CD4-positive, alpha-beta T cell treated with Interleukin-21 for 1 hour (primary cell): Measurements from ENCODE around the gene EFCAB5.
"Not testable (repeated sequence)": the region's sequence is repeated elsewhere in the genome, so short reads cannot be mapped to it uniquely, and the experiment has no call there.

ENCODE experiments used
- DNase-seq: peaks from one replicate; pipeline ENCODE4 v3.0.0-alpha.2; 2020

The EFCAB5 gene

GRCh38 chr17:30103921-30104320 lies 162.5 kb downstream of the EFCAB5 start:
- no peak for DNase-seq

GRCh38 chr17:30104575-30105339 lies 163.3 kb downstream of the EFCAB5 start:
- peak; percentile 80 for DNase-seq

GRCh38 chr17:30112794-30113193 lies 171.4 kb downstream of the EFCAB5 start:
- DNase-seq, result no peak

- DNase-seq, result no peak
These were observed 171.8 kb downstream of the EFCAB5 start for GRCh38 chr17:30113213-30113612.

- no peak for DNase-seq
These were observed 174.9 kb downstream of the EFCAB5 start for GRCh38 chr17:30116345-30116660.

GRCh38 chr17:30116661-30117551 lies 175.5 kb downstream of the EFCAB5 start, which contains the start of gene NSRP1:
NSRP1 (plus strand) TSS chr17:30116816; CDS start chr17:30116844, 28 bp downstream.
- peak; percentile 94 for DNase-seq

- no peak for DNase-seq
These were observed 176.2 kb downstream of the EFCAB5 start for GRCh38 chr17:30117675-30118081.

- DNase-seq, result not testable (repeated sequence)
These were observed 177.2 kb downstream of the EFCAB5 start for GRCh38 chr17:30118635-30119034.

GRCh38 chr17:30124273-30124796 lies 182.9 kb downstream of the EFCAB5 start:
- DNase-seq, result no peak

GRCh38 chr17:30130121-30130520 lies 188.7 kb downstream of the EFCAB5 start:
- no peak for DNase-seq

- no peak for DNase-seq
These were observed 191.2 kb downstream of the EFCAB5 start for GRCh38 chr17:30132615-30133014.

GRCh38 chr17:30133197-30133596 lies 191.8 kb downstream of the EFCAB5 start:
- DNase-seq, result no peak

GRCh38 chr17:30134551-30134950 lies 193.1 kb downstream of the EFCAB5 start:
- no peak for DNase-seq

- no peak for DNase-seq
These were observed 195.7 kb downstream of the EFCAB5 start for GRCh38 chr17:30137158-30137557.

- not testable (repeated sequence) for DNase-seq
These were observed 206.4 kb downstream of the EFCAB5 start for GRCh38 chr17:30147860-30148259.

GRCh38 chr17:30148376-30148775 lies 206.9 kb downstream of the EFCAB5 start:
- no peak for DNase-seq

GRCh38 chr17:30151471-30151870 lies 210.0 kb downstream of the EFCAB5 start:
- DNase-seq, result no peak

- no peak for DNase-seq
These were observed 212.0 kb downstream of the EFCAB5 start for GRCh38 chr17:30153463-30153862.

GRCh38 chr17:30155389-30155788 lies 214.0 kb downstream of the EFCAB5 start:
- DNase-seq, result no peak
